Omental fat pad (tissue), 4 donors: ENCODE data around the gene RAB11FIP4. TPM values are rescaled to one million over a fixed set of nuclear protein-coding genes. Genes with fewer than 3 reads are reported as not detected.

ENCODE experiments used
- ATAC-seq: fragments of 150-250 bp; one replicate; pipeline ENCODE4 v1.9.1; 2016; ENCODE audit warnings: mild to moderate bottlenecking, moderate library complexity; ENCODE audit not compliant: low FRiP score
- DNase-seq: peaks from one replicate; pipeline ENCODE4 v3.0.0-alpha.2; 2019; ENCODE audit warnings: low spot score
- CTCF ChIP-seq, 3 donors: fragments of 450-650 bp; IDR thresholded peaks; one replicate each; pipeline ENCODE4 v1.5.1; 2016 to 2017; ENCODE audit warnings: antibody characterized with exemption in 3 of 3, mild to moderate bottlenecking in 3 of 3, moderate library complexity in 2 of 3
- total RNA-seq, 4 donors: library from RNA; depleted of rRNA; stranded (reverse); fragments of >200 nt; gene quantifications; one replicate each; pipeline ENCODE4 v1.1.0, GENCODE V29; 2016

RAB11FIP4 gene
- total RNA-seq, 4 donors from 2014 or later = 2.8 to 12.0 (median 5.7) TPM

- no peak for DNase-seq
- TF ChIP-seq CTCF (IDR thresholded peaks at IDR 0.05) = no peak
- no peak for ATAC-seq
These were observed 24.4 kb downstream of the RAB11FIP4 start for GRCh38 chr17:31415640-31416502.

- ATAC-seq = no peak
- DNase-seq = no peak
- TF ChIP-seq CTCF (IDR thresholded peaks at IDR 0.05) = no peak
These were observed 25.0 kb downstream of the RAB11FIP4 start for GRCh38 chr17:31416503-31416923.

- no peak for TF ChIP-seq CTCF (IDR thresholded peaks at IDR 0.05)
- ATAC-seq (no peak), DNase-seq (no peak)
These were observed 25.7 kb downstream of the RAB11FIP4 start for GRCh38 chr17:31417051-31417792.

GRCh38 chr17:31418773-31419350, 27.4 kb downstream of the RAB11FIP4 start:
- no peak for ATAC-seq
- no peak for DNase-seq
- no peak for TF ChIP-seq CTCF (IDR thresholded peaks at IDR 0.05)

GRCh38 chr17:31422443-31422842, 31.0 kb downstream of the RAB11FIP4 start:
- ATAC-seq (no peak), DNase-seq (no peak)
- TF ChIP-seq CTCF (IDR thresholded peaks at IDR 0.05) = no peak

GRCh38 chr17:31424944-31425281, 33.4 kb downstream of the RAB11FIP4 start:
- ATAC-seq (no peak), DNase-seq (no peak)
- TF ChIP-seq CTCF (IDR thresholded peaks at IDR 0.05) = no peak
